GM18505 (cell line): Measurements from ENCODE around the gene GARIN5B.
"Not testable (repeated sequence)": the region's sequence is repeated elsewhere in the genome, so short reads cannot be mapped to it uniquely, and the experiment has no call there.

ENCODE experiments used
- ATAC-seq: cut with Tn5 transposase; IDR thresholded peaks from one replicate; pipeline ENCODE4 v1.9.1; 2021; ENCODE audit not compliant: unreplicated experiment
- POLR2A ChIP-seq: IDR thresholded peaks from 4 replicates; pipeline ENCODE4 v1.6.1; 2011; ENCODE audit warnings: borderline replicate concordance; ENCODE audit not compliant: insufficient read depth, insufficient read length; ENCODE audit errors: extremely low read depth

Gene GARIN5B

GRCh38 chr19:55362990-55363716 is at the start of gene GARIN5B:
GARIN5B (minus strand) TSS chr19:55363260; CDS start chr19:55363066, 194 bp downstream.
- no peak for TF ChIP-seq POLR2A
- ATAC-seq = no peak

GRCh38 chr19:55410168-55410567 is 47.1 kb upstream of the GARIN5B start:
- no peak for TF ChIP-seq POLR2A
- no peak for ATAC-seq

- ATAC-seq = not testable (repeated sequence)
Measured at GRCh38 chr19:55409179-55409578, 46.1 kb upstream of the GARIN5B start.

GRCh38 chr19:55408533-55408872 is 45.4 kb upstream of the GARIN5B start:
- TF ChIP-seq POLR2A = no peak
- ATAC-seq = no peak

GRCh38 chr19:55407800-55408532 is 44.9 kb upstream of the GARIN5B start:
- TF ChIP-seq POLR2A = peak; percentile 42
- peak; percentile 74 for ATAC-seq

GRCh38 chr19:55407550-55407799 is 44.4 kb upstream of the GARIN5B start, which contains the start of gene UBE2S:
UBE2S (minus strand) TSS chr19:55407788; CDS start chr19:55407589, 199 bp downstream.
- ATAC-seq = peak; percentile 21

GRCh38 chr19:55406826-55407549 is 43.9 kb upstream of the GARIN5B start:
- no peak for TF ChIP-seq POLR2A
- ATAC-seq = no peak

More at GRCh38 chr19:55407550-55407799, 44.4 kb upstream of the GARIN5B start, which contains the start of gene UBE2S:
- peak; percentile 99 for TF ChIP-seq POLR2A

GRCh38 chr19:55406091-55406825 is 43.2 kb upstream of the GARIN5B start:
- TF ChIP-seq POLR2A = no peak

GRCh38 chr19:55405638-55406037 is 42.6 kb upstream of the GARIN5B start:
- no peak for ATAC-seq
- TF ChIP-seq POLR2A = no peak

More at GRCh38 chr19:55406091-55406825, 43.2 kb upstream of the GARIN5B start:
- no peak for ATAC-seq

GRCh38 chr19:55402509-55402908 is 39.4 kb upstream of the GARIN5B start:
- no peak for TF ChIP-seq POLR2A

GRCh38 chr19:55401390-55401789 is 38.3 kb upstream of the GARIN5B start:
- not testable (repeated sequence) for ATAC-seq

More at GRCh38 chr19:55402509-55402908, 39.4 kb upstream of the GARIN5B start:
- ATAC-seq = no peak

GRCh38 chr19:55400281-55401087 is 37.4 kb upstream of the GARIN5B start:
- no peak for TF ChIP-seq POLR2A
- no peak for ATAC-seq
